H1 (cell line): ENCODE results near the gene RTN4RL1. TPM values are rescaled to one million over a fixed set of nuclear protein-coding genes. Genes with fewer than 3 reads are reported as not detected.

ENCODE experiments used
- CBX8 ChIP-seq: fragments of 300-800, 300-1000 bp; sonication (generic); IDR thresholded peaks from 2 replicates; pipeline ENCODE4 v1.7.1; 2016; ENCODE audit warnings: low read depth, low read length, borderline replicate concordance
- CHD1 ChIP-seq: IDR thresholded peaks from 2 replicates; pipeline ENCODE4 v1.6.1; 2012; ENCODE audit warnings: low read depth, low read length, improper control_type of control experiment
- CREB1 ChIP-seq: IDR thresholded peaks from 2 replicates; pipeline ENCODE4 v1.6.1; 2012; ENCODE audit warnings: inconsistent platforms
- CTBP2 ChIP-seq: IDR thresholded peaks from 2 replicates; pipeline ENCODE4 v1.7.0; 2011; ENCODE audit warnings: borderline replicate concordance, mild to moderate bottlenecking, moderate library complexity, mixed read lengths, low read length; ENCODE audit not compliant: insufficient read depth, insufficient read length
- EGR1 ChIP-seq: IDR thresholded peaks from 2 replicates; pipeline ENCODE4 v1.6.1; 2011; ENCODE audit warnings: low read depth, low read length, borderline replicate concordance
- FOSL1 ChIP-seq: IDR thresholded peaks from 2 replicates; pipeline ENCODE4 v1.6.1; 2011; ENCODE audit warnings: mild to moderate bottlenecking, low read depth, low read length, moderate library complexity; ENCODE audit not compliant: insufficient read depth
- GTF2F1 ChIP-seq: IDR thresholded peaks from 2 replicates; pipeline ENCODE4 v1.6.1; 2012; ENCODE audit warnings: low read depth, low read length, improper control_type of control experiment, borderline replicate concordance
- JUND ChIP-seq: IDR thresholded peaks from 2 replicates; pipeline ENCODE4 v1.6.1; 2011; ENCODE audit warnings: mild to moderate bottlenecking, improper control_type of control experiment, low read length
- KDM1A ChIP-seq: fragments of 200-600, 300-600 bp; sonication (generic); IDR thresholded peaks from 2 replicates; pipeline ENCODE4 v1.7.1; 2016; ENCODE audit warnings: mild to moderate bottlenecking, low read length, borderline replicate concordance
- KDM4A ChIP-seq: IDR thresholded peaks from one replicate; pipeline ENCODE4 v1.7.1; 2012; ENCODE audit warnings: low read depth, mild to moderate bottlenecking, moderate library complexity, low read length, inconsistent platforms; ENCODE audit not compliant: severe bottlenecking
- NRF1 ChIP-seq: IDR thresholded peaks from 2 replicates; pipeline ENCODE4 v1.6.1; 2011; ENCODE audit warnings: mild to moderate bottlenecking, low read depth, low read length, improper control_type of control experiment
- RBBP5 ChIP-seq: IDR thresholded peaks from 2 replicates; pipeline ENCODE4 v1.7.1; 2012; ENCODE audit warnings: low read depth, mild to moderate bottlenecking, inconsistent platforms, low read length, moderate library complexity, borderline replicate concordance
- polyA plus RNA-seq, 7 experiments: library from polyadenylated mRNA; depleted of rRNA in 3 of 7; stranded (reverse) in 5 of 7; unstranded in 2 of 7; fragments of >200 nt in 5 of 7; fragments of 200-250 nt in 2 of 7; gene quantifications; 1 replicate in 5 of 7; 2 replicates in 1 of 7; 4 replicates in 1 of 7; pipeline versions ENCODE4 v1.2.1 to v1.2.3, GENCODE V29; 2011 to 2013; ENCODE audit warnings: missing spikeins in 2 of 7, mixed read lengths in 2 of 7
- total RNA-seq: library from RNA; stranded (reverse); fragmentation: NEBNext Ultra II Directional; extraction: Animal tissue kit (Norgen Biotek cat#: 25700); gene quantifications from 2 replicates; pipeline ENCODE4 v1.2.1, GENCODE V29; 2021
- TF ChIP-seq, protein P1 (sequence below): IDR thresholded peaks from 2 replicates; pipeline ENCODE4 v1.6.1; 2012; ENCODE audit warnings: inconsistent platforms

RTN4RL1 gene
- total and polyA plus RNA-seq, 2 of the 8 experiments (the other 6 are each of a cell fraction or from before 2014, with no cell fraction given) = 0.09 TPM; not detected in 1

DNA sequence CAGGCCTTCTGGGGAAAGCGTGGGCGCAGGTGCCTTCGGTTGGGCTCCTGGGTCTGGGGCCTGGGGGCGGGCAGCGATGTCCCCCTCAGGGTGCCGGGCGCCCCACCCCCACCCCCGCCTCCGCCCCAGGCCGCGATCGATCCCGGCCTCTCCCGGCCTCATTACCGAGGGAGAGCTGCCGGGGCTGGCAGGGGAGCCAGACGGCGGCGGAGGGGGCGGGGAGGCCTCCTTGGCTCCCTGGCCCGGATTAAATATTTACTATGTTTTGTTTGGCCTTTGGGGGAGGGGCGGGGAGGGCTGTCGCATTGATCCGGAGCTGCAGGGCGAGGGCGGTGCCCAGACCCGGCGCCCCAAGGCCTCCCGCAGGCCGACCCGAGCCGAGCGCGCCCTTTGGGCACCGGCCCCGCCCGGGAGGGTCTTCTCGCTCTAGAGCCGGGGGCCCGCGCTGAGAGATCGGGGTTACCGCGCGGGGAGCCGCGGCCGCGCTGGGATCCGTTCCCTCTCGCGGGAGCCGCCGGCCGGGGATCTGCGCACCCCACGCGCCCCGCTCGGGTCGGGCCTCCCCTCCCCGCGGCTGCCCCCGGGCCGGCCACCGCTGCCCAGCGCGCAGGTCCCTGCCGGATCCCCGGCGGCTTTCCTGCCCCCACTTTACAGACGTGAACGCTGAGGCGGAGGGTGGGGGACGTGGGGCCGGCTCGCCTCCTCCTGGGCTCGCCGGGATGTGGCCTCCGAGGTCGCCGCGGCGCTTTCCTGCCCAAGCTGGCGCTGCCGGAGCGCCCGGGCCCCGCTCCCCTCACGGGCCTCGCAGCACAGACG is 27.0 kb downstream of the RTN4RL1 start (continued):
- peak; percentile 80; the same call in 1 of the 2 replicates for TF ChIP-seq KDM1A
- no peak for TF ChIP-seq GTF2F1
- TF ChIP-seq, protein P1, sequence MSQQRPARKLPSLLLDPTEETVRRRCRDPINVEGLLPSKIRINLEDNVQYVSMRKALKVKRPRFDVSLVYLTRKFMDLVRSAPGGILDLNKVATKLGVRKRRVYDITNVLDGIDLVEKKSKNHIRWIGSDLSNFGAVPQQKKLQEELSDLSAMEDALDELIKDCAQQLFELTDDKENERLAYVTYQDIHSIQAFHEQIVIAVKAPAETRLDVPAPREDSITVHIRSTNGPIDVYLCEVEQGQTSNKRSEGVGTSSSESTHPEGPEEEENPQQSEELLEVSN = no peak
- no peak for TF ChIP-seq FOSL1
- TF ChIP-seq RBBP5 = peak; percentile 25; the same call in 1 of the 2 replicates
- TF ChIP-seq CTBP2 = peak; percentile 8
- no peak for TF ChIP-seq CREB1
- peak; percentile 33; the same call in 1 of the 2 replicates for TF ChIP-seq EGR1
- no peak for TF ChIP-seq JUND
- no peak for TF ChIP-seq CBX8
- peak; percentile 49 for TF ChIP-seq KDM4A
- no peak for TF ChIP-seq NRF1
- no peak for TF ChIP-seq CHD1
